Fibroblast of peridontal ligament (primary cell): ENCODE data around the gene PGBD1.
A peak's percentile ranks its signal among the peaks of the same experiment; 100 is the strongest.

Experiments
- DNase-seq: peaks from one replicate; pipeline ENCODE4 v3.0.0-alpha.2; 2010; ENCODE audit errors: extremely low read depth

The PGBD1 gene

GRCh38 chr6:28335040-28335563 lies 53.7 kb downstream of the PGBD1 start:
- DNase-seq, result no peak

GRCh38 chr6:28335564-28336283 lies 54.4 kb downstream of the PGBD1 start, which contains the start of gene ZSCAN31:
Gene ZSCAN31, minus strand, starts transcription at chr6:28336148. Its CDS starts 6,465 bp downstream, at chr6:28329683.
- DNase-seq, result peak; percentile 99

- peak; percentile 38 for DNase-seq
These were observed 55.1 kb downstream of the PGBD1 start for GRCh38 chr6:28336284-28337120.

GRCh38 chr6:28337121-28337520 lies 55.7 kb downstream of the PGBD1 start:
- no peak for DNase-seq

- no peak for DNase-seq
These were observed 59.1 kb downstream of the PGBD1 start for GRCh38 chr6:28340310-28341095.

- DNase-seq, result no peak
These were observed 62.7 kb downstream of the PGBD1 start for GRCh38 chr6:28343898-28344677.

GRCh38 chr6:28345201-28345600 lies 63.8 kb downstream of the PGBD1 start:
- no peak for DNase-seq

- DNase-seq, result no peak
These were observed 65.7 kb downstream of the PGBD1 start for GRCh38 chr6:28347119-28347518.

- no peak for DNase-seq
These were observed 68.0 kb downstream of the PGBD1 start for GRCh38 chr6:28349344-28349891.

- peak; percentile 70 for DNase-seq
These were observed 68.7 kb downstream of the PGBD1 start, which contains the start of gene ZKSCAN3 for GRCh38 chr6:28349892-28350737. Gene ZKSCAN3, plus strand, starts transcription at chr6:28349947. Its CDS starts 9,640 bp downstream, at chr6:28359587.

GRCh38 chr6:28351087-28351486 lies 69.7 kb downstream of the PGBD1 start:
- no peak for DNase-seq

- no peak for DNase-seq
These were observed 70.1 kb downstream of the PGBD1 start for GRCh38 chr6:28351493-28351925.
